IMR-90 (cell line): ENCODE measurements around the gene RETREG1. TPM values are rescaled to one million over a fixed set of nuclear protein-coding genes. Genes with fewer than 3 reads are reported as not detected.

Experiments
- ATAC-seq: fragments of 200-7000 bp; cut with Tn5 transposase; 2 replicates; pipeline ENCODE4 v1.9.1; 2020; ENCODE audit warnings: low read depth, mild to moderate bottlenecking, moderate library complexity
- BruUV-seq: library from RNA; stranded (reverse); fragments of 400-500 nt; replicated peaks from 2 replicates; lab custom pipeline; 2021; lab: Mats Ljungman, UMichigan
- CTCF ChIA-PET: fragments of 300-600 bp; formaldehyde crosslinking; extraction: SDS; loops from one replicate; lab custom pipeline; 2021; ENCODE audit warnings: antibody characterized with exemption; lab: Yijun Ruan, JAX
- POLR2A ChIA-PET: fragments of 300-600 bp; sonication (Branson Sonifier 250); formaldehyde crosslinking; loops from one replicate; lab custom pipeline; 2022; ENCODE audit warnings: antibody characterized with exemption; ENCODE audit not compliant: unreplicated experiment; lab: Charles Lee
- DNase-seq: peaks from one replicate; pipeline ENCODE4 v3.0.0; 2013
- H2AFZ ChIP-seq: replicated peaks from 2 replicates; pipeline ENCODE3; 2013; ENCODE audit warnings: low read length, mild to moderate bottlenecking; ENCODE audit not compliant: poor library complexity
- H2AK5ac ChIP-seq: 2 replicates; pipeline ENCODE4 v1.6.1; 2013; ENCODE audit warnings: low read depth, low read length, inconsistent platforms
- H2AK9ac ChIP-seq: replicated peaks from 2 replicates; pipeline ENCODE3; 2013; ENCODE audit warnings: mild to moderate bottlenecking, low read depth, low read length, moderate library complexity; ENCODE audit not compliant: poor library complexity
- H2BK120ac ChIP-seq: 2 replicates; pipeline ENCODE4 v1.6.1; 2013; ENCODE audit warnings: low read depth, low read length, inconsistent platforms
- H2BK15ac ChIP-seq: 3 replicates; pipeline ENCODE4 v1.6.1; 2013; ENCODE audit warnings: low read depth, low read length, inconsistent platforms
- H2BK20ac ChIP-seq: 2 replicates; pipeline ENCODE4 v1.6.1; 2013; ENCODE audit warnings: low read depth, mild to moderate bottlenecking, inconsistent platforms, low read length, moderate library complexity
- H2BK5ac ChIP-seq: 2 replicates; pipeline ENCODE4 v1.6.1; 2013; ENCODE audit warnings: mild to moderate bottlenecking, low read depth, low read length, inconsistent platforms; ENCODE audit not compliant: poor library complexity, severe bottlenecking
- H3K14ac ChIP-seq: replicated peaks from 2 replicates; pipeline ENCODE4 v1.6.1; 2013; ENCODE audit warnings: low read depth, low read length, inconsistent platforms
- H3K18ac ChIP-seq: 2 replicates; pipeline ENCODE4 v1.6.1; 2013; ENCODE audit warnings: low read depth, low read length, control low read depth
- H3K23ac ChIP-seq: 2 replicates; pipeline ENCODE4 v1.6.1; 2013; ENCODE audit warnings: low read depth, low read length, inconsistent platforms
- H3K27ac ChIP-seq: 2 replicates; pipeline ENCODE4 v1.5.1; 2013; ENCODE audit warnings: mild to moderate bottlenecking, control low read depth, low read length; ENCODE audit not compliant: insufficient read depth
- H3K27me3 ChIP-seq: 2 replicates; pipeline ENCODE4 v1.6.1; 2013; ENCODE audit warnings: low read length; ENCODE audit not compliant: control insufficient read depth, insufficient read depth
- H3K36me3 ChIP-seq: 2 replicates; pipeline ENCODE4 v1.6.1; 2013; ENCODE audit warnings: low read length, mixed read lengths; ENCODE audit not compliant: control insufficient read depth, insufficient read depth
- H3K4ac ChIP-seq: 2 replicates; pipeline ENCODE4 v1.6.1; 2013; ENCODE audit warnings: low read depth, low read length, inconsistent platforms
- H3K4me1 ChIP-seq: 2 replicates; pipeline ENCODE4 v1.6.1; 2013; ENCODE audit warnings: low read length, mixed read lengths; ENCODE audit not compliant: control insufficient read depth, insufficient read depth
- H3K4me2 ChIP-seq: 2 replicates; pipeline ENCODE4 v1.6.1; 2013; ENCODE audit warnings: low read depth, mild to moderate bottlenecking, control low read depth, low read length, moderate library complexity
- H3K4me3 ChIP-seq: 2 replicates; pipeline ENCODE4 v1.5.1; 2013; ENCODE audit warnings: low read depth, mild to moderate bottlenecking, control low read depth, low read length, moderate library complexity; ENCODE audit not compliant: insufficient read depth
- H3K56ac ChIP-seq: 2 replicates; pipeline ENCODE4 v1.6.1; 2013; ENCODE audit warnings: low read length, inconsistent platforms; ENCODE audit not compliant: insufficient read depth; ENCODE audit errors: extremely low read depth
- H3K79me1 ChIP-seq, 2 experiments: 2 replicates each; pipeline ENCODE4 v1.6.1; 2013; ENCODE audit warnings: low read length in 2 of 2, inconsistent platforms in 1 of 2, low read depth in 1 of 2
- H3K9ac ChIP-seq: 2 replicates; pipeline ENCODE4 v1.6.1; 2013; ENCODE audit warnings: low read depth, low read length, control low read depth
- H3K9me1 ChIP-seq: 2 replicates; pipeline ENCODE4 v1.6.1; 2013; ENCODE audit warnings: low read length, inconsistent platforms; ENCODE audit not compliant: insufficient read depth
- H3K9me3 ChIP-seq: 2 replicates; pipeline ENCODE4 v1.6.1; 2013; ENCODE audit warnings: low read length; ENCODE audit not compliant: control insufficient read depth, insufficient read depth
- H4K20me1 ChIP-seq: 2 replicates; pipeline ENCODE4 v1.6.1; 2013; ENCODE audit warnings: low read length, inconsistent platforms; ENCODE audit not compliant: insufficient read depth
- H4K5ac ChIP-seq: 2 replicates; pipeline ENCODE4 v1.6.1; 2013; ENCODE audit warnings: mild to moderate bottlenecking, low read depth, low read length, control low read depth
- H4K8ac ChIP-seq, 2 experiments: 2 replicates each; pipeline ENCODE4 v1.6.1; 2013; ENCODE audit warnings: low read depth in 2 of 2, low read length in 2 of 2, control low read depth in 1 of 2, inconsistent platforms in 1 of 2
- H4K91ac ChIP-seq: 2 replicates; pipeline ENCODE4 v1.6.1; 2013; ENCODE audit warnings: low read depth, low read length, inconsistent platforms; ENCODE audit not compliant: insufficient read depth
- BHLHE40 ChIP-seq: fragments of 150-350 bp; IDR thresholded peaks from 2 replicates; pipeline ENCODE4 v1.6.1; 2016; ENCODE audit warnings: mild to moderate bottlenecking, low read depth, low read length
- CEBPB ChIP-seq: IDR thresholded peaks from 2 replicates; pipeline ENCODE4 v1.6.1; 2012; ENCODE audit warnings: low read depth, low read length, improper control_type of control experiment
- CHD1 ChIP-seq: IDR thresholded peaks from 2 replicates; pipeline ENCODE4 v1.6.1; 2012; ENCODE audit warnings: low read depth, low read length, improper control_type of control experiment
- CTCF ChIP-seq: conservative IDR thresholded peaks from 2 replicates; pipeline ENCODE4 v1.5.1; 2012; ENCODE audit warnings: mild to moderate bottlenecking, low read depth, low read length, improper control_type of control experiment
- ELK1 ChIP-seq: fragments of 150-350 bp; IDR thresholded peaks from 2 replicates; pipeline ENCODE4 v1.6.1; 2016; ENCODE audit warnings: low read depth, mild to moderate bottlenecking, low read length, moderate library complexity, borderline replicate concordance
- FOS ChIP-seq: fragments of 150-350 bp; IDR thresholded peaks from 2 replicates; pipeline ENCODE4 v1.6.1; 2016; ENCODE audit warnings: low read depth, low read length
- MAFK ChIP-seq: IDR thresholded peaks from 2 replicates; pipeline ENCODE4 v1.6.1; 2012; ENCODE audit warnings: low read depth, low read length, improper control_type of control experiment
- MAZ ChIP-seq: IDR thresholded peaks from 2 replicates; pipeline ENCODE4 v1.6.1; 2012; ENCODE audit warnings: low read depth, mild to moderate bottlenecking, low read length, improper control_type of control experiment, moderate library complexity, borderline replicate concordance
- MXI1 ChIP-seq: IDR thresholded peaks from 2 replicates; pipeline ENCODE4 v1.6.1; 2012; ENCODE audit warnings: low read depth, mild to moderate bottlenecking, low read length, moderate library complexity, borderline replicate concordance
- NFE2L2 ChIP-seq: fragments of 150-350 bp; IDR thresholded peaks from 2 replicates; pipeline ENCODE4 v1.6.1; 2016; ENCODE audit warnings: low read depth, mild to moderate bottlenecking, low read length
- POLR2A ChIP-seq: IDR thresholded peaks from 2 replicates; pipeline ENCODE4 v1.6.1; 2012; ENCODE audit warnings: mild to moderate bottlenecking, low read depth, low read length
- RAD21 ChIP-seq: IDR thresholded peaks from 2 replicates; pipeline ENCODE4 v1.6.1; 2012; ENCODE audit warnings: low read length, improper control_type of control experiment
- RCOR1 ChIP-seq: IDR thresholded peaks from 2 replicates; pipeline ENCODE4 v1.6.1; 2012; ENCODE audit warnings: mild to moderate bottlenecking, low read length, improper control_type of control experiment; ENCODE audit not compliant: insufficient replicate concordance
- RFX5 ChIP-seq: IDR thresholded peaks from 2 replicates; pipeline ENCODE4 v1.8.0; 2012; ENCODE audit warnings: low read depth, mild to moderate bottlenecking, low read length, moderate library complexity
- SMC3 ChIP-seq: fragments of 150-350 bp; IDR thresholded peaks from 2 replicates; pipeline ENCODE4 v1.6.1; 2016; ENCODE audit warnings: low read depth, mild to moderate bottlenecking, antibody characterized with exemption, low read length, moderate library complexity
- USF2 ChIP-seq: fragments of 150-350 bp; IDR thresholded peaks from 2 replicates; pipeline ENCODE4 v1.6.1; 2017; ENCODE audit warnings: mild to moderate bottlenecking, antibody characterized with exemption, low read length, low read depth
- WGBS, 2 experiments: methylation state at CpG; one replicate each; pipeline versions ENCODE4 v1.1.5 to v1.1.7; 2013; ENCODE audit warnings: missing lambda C conversion rate in 2 of 2; ENCODE audit not compliant: insufficient read length in 1 of 2; ENCODE audit errors: extremely low coverage in 2 of 2; 5-methylcytosine and 5-hydroxymethylcytosine counted together
- dilution Hi-C: fragments of 300-500 bp; cut with HindIII; formaldehyde crosslinking; loops from one replicate; pipeline ENCODE4 v1.14.3; 2018; ENCODE audit warnings: low sequenced_read_pairs; ENCODE audit not compliant: unreplicated experiment
- in situ Hi-C: fragments of 300-500 bp; cut with MboI; formaldehyde crosslinking; loops from 3 replicates; pipeline ENCODE4 v1.14.3; 2019; ENCODE audit warnings: low sequenced_read_pairs, inconsistent platforms, mixed read lengths
- intact Hi-C: fragments of 100-400 bp; cut with micrococcal nuclease; formaldehyde crosslinking; loops from 2 replicates; pipeline ENCODE4 v1.10.0; 2022
- polyA plus RNA-seq, 3 experiments: library from polyadenylated mRNA; depleted of rRNA; stranded (reverse); fragments of >200 nt; gene quantifications; 2 replicates each; pipeline ENCODE4 v1.2.3, GENCODE V29; 2012; ENCODE audit warnings: low replicate concordance in 1 of 3
- total RNA-seq: library from RNA; depleted of rRNA; stranded (reverse); fragments of >200 nt; gene quantifications from 2 replicates; pipeline ENCODE4 v1.2.3, GENCODE V29; 2012

Gene RETREG1
- total and polyA plus RNA-seq, 2 of the 4 experiments (the other 2 are of a cell fraction), result not detected

DNA sequence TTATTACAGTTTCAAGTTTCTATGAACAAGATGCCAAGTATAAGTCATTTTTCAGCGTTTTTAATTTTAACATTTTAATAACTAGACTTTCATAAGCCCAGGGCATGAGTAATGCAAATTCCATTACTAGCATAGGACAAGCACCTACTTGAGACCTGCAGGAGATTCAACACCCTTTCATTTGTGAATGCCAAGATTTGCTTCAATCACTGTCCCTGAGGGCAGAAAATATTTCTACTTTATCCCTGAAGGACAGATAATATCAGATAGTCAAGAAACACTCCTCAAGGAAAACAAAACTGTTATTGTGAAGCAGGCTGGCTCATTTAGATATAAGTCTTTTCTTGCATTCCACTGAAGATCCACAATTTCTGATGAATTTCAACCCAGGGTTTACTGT is 123.5 kb downstream of the RETREG1 start:
- POLR2A ChIA-PET, result no interaction called here
- H3K56ac ChIP-seq, result no peak overlapping the region
- no peak overlapping the region for H3K4me2 ChIP-seq
- H3K4ac ChIP-seq, result no peak overlapping the region
- H2BK15ac ChIP-seq, result no peak overlapping the region
- no peak overlapping the region for H3K4me3 ChIP-seq
- CTCF ChIA-PET, result no interaction called here
- H2BK5ac ChIP-seq, result no peak overlapping the region
- no peak overlapping the region for H2BK120ac ChIP-seq
- H3K36me3 ChIP-seq, result no peaks in the 10 kb centered on the region
- no peak overlapping the region for H2AFZ ChIP-seq
- no peaks in the 10 kb centered on the region for H3K4me1 ChIP-seq
- no peak overlapping the region for H3K18ac ChIP-seq
- H4K91ac ChIP-seq, result no peak overlapping the region
- intact Hi-C loops (no loop called here), in situ Hi-C loops (loop anchor here (25.0 kb wide), 1 partner anchor 1819 kb away; no protein-coding TSS in a partner anchor), dilution Hi-C loops (no loop called here)
- WGBS, 2 experiments, result no CpG with 5 or more reads among the region's 1 CpG
- H3K79me1 ChIP-seq, result no peaks in the 10 kb centered on the region
- no peak overlapping the region for H3K9ac ChIP-seq
- H3K9me3 ChIP-seq, result peaks cover 3% of the 10 kb centered on the region; the same call in 1 of the 2 replicates
- no peak overlapping the region for H3K27ac ChIP-seq
- no peak overlapping the region for H3K14ac ChIP-seq
- H4K5ac ChIP-seq, result no peak overlapping the region
- ATAC-seq (no peak), DNase-seq (no peak)
- no peak overlapping the region for H4K8ac ChIP-seq
- no TSS peak for BruUV-seq
- no peak overlapping the region for H3K23ac ChIP-seq
- H2BK20ac ChIP-seq, result no peak overlapping the region
- TF ChIP-seq RAD21 (no peak), RFX5 (no peak), FOS (no peak), CTCF (no peak), RCOR1 (no peak), BHLHE40 (no peak), USF2 (no peak), CEBPB (no peak), NFE2L2 (no peak), POLR2A (no peak), ELK1 (no peak), MAZ (no peak), MAFK (no peak), CHD1 (no peak), SMC3 (no peak), MXI1 (no peak)
- no peaks in the 10 kb centered on the region for H3K9me1 ChIP-seq
- no peak overlapping the region for H2AK9ac ChIP-seq
- no peaks in the 10 kb centered on the region for H4K20me1 ChIP-seq
- H3K27me3 ChIP-seq, result peaks cover 14% of the 10 kb centered on the region
- no peak overlapping the region for H2AK5ac ChIP-seq
